Measurements from ENCODE around the gene RBBP8NL.

The RBBP8NL gene

DNA sequence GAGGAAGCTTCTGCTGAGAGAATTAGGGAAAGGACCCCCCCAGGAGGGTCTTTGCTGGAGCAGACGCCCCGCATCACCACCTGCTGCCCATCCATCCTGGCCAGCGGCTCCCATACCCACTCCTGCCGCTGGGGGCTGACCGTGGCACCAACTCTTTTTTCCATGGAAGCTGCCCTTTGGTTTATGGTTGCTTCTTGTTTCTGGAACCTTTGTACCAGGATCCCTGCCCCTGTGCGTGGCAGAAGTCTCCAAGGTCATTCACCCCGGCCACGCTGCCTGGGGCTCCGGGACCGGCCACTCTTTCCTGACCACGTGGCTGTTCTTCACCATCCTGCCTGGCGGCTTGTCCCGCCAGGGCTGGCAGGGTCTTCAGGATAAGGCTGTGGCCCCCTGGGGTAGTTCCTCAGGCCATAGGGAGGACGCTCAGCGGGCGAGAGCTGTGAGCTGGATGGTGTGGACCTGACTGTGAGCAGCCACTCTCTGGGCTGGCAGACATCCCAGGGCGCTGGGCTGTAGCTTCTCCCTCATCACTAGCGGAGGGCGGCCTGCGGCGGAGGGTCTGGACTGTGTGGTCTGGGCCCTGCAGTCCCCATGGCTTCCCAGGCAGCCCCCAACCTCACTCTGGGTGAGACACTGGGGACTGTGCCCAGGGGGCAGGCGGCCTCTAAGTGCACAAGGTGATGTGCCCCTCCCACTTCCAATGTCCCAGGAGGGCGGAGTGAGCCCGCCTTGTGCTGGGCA lies 22.8 kb upstream of the RBBP8NL start:
- no peak for DNase-seq (ENCODE audit: low read depth)
- TF ChIP-seq, protein P1, sequence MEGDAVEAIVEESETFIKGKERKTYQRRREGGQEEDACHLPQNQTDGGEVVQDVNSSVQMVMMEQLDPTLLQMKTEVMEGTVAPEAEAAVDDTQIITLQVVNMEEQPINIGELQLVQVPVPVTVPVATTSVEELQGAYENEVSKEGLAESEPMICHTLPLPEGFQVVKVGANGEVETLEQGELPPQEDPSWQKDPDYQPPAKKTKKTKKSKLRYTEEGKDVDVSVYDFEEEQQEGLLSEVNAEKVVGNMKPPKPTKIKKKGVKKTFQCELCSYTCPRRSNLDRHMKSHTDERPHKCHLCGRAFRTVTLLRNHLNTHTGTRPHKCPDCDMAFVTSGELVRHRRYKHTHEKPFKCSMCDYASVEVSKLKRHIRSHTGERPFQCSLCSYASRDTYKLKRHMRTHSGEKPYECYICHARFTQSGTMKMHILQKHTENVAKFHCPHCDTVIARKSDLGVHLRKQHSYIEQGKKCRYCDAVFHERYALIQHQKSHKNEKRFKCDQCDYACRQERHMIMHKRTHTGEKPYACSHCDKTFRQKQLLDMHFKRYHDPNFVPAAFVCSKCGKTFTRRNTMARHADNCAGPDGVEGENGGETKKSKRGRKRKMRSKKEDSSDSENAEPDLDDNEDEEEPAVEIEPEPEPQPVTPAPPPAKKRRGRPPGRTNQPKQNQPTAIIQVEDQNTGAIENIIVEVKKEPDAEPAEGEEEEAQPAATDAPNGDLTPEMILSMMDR (IDR thresholded peaks at IDR 0.05; ENCODE audit: low read length, missing control alignments) = no peak

DNA sequence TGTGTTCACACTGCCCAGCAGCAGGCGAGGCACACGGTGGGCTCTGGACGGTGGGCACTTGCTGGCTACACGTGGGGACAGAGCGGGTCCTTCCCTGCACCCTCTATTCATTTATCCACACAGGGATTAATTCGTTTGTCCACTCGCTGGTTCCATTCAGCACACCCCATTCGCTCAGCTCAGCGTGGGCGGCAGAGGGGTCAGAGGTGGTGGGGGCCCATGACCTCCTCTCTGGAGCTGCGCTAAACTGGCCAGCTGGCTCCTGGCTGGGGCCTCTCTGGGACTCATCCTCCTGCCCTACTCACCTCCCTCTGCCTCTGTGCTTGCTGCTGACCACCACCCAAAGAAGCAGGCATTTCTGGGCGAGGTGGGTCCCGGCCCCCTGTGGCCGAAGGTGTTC lies 21.4 kb upstream of the RBBP8NL start:
- TF ChIP-seq, protein P1 (IDR thresholded peaks at IDR 0.05; ENCODE audit: low read length, missing control alignments) = no peak
- H3K4me3 ChIP-seq (replicated peaks; ENCODE audit: low read depth, low read length) = no peak overlapping the region
- DNase-seq (ENCODE audit: low read depth) = no peak

More for the DNA sequence above, 22.8 kb upstream of the RBBP8NL start:
- no peak overlapping the region for H3K4me3 ChIP-seq (replicated peaks; ENCODE audit: low read depth, low read length)

DNA sequence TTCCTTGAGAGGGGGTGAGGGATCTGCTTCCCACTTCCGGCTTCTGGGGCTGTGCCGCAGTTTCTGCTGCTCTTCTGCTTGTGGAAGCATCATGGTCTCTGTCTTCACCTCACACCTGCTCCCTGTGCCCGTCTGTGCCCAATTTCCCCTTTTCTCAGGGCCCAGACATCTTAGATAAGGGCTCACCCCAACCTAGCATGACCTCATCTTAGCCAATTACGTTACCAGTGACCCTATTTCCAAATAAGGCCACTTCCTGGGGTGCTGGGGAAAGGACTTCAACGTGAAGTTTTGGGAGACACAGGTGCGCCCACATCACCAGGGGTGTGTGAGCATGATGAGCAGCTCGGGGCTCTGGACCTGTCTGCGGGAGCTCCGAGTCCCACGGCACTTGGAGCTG lies 20.7 kb upstream of the RBBP8NL start:
- DNase-seq (ENCODE audit: low read depth) = no peak
- TF ChIP-seq, protein P1 (IDR thresholded peaks at IDR 0.05; ENCODE audit: low read length, missing control alignments) = no peak
- H3K4me3 ChIP-seq (replicated peaks; ENCODE audit: low read depth, low read length) = no peak overlapping the region

DNA sequence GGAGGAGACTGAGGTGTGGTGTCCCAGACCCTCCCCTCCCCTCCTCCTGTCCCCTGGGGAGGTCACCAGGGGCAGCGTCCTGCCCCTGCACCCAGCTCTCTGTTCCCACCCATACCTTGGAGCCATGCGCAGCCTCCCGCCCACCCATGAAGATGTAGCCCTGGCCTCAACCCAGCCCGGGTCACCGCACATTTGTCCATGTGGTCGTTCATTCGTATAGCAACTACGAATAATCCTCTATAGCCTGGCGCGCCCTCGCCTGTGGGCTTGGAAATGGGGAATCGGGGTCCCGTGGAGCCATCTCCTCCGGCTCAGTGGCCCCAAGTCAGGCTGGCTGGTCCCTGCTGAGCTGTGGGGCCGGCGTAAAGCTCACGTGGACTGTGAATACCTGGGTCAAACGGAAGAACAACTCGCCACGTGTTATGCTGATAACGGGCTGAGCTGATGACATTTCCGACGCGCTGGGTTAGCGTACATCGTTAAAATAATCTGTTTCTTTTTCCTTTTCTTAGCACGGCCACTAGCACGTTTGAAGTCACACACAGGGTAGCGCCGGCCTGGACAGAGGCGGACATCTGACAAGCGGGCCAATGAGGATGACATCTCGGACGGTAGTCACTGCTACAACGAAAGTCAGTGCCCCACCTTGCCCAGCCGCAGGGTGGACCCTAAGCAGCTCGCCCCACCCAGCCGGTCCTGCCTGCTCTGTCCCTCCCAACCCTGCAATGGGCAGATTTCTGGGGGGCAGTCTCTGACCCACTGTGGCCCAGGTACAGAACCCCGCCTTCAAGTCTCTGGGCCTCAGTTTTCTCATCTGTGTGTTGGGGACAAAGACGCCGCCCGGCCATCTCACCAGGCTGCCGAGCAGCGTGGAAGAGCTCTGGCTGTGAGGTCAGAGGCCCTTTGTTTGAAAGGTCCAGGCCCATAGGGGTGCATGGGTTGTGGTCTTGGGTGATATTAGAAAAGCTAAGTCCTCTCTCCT lies 19.8 kb upstream of the RBBP8NL start:
- DNase-seq (ENCODE audit: low read depth) = no peak
- TF ChIP-seq, protein P1 (IDR thresholded peaks at IDR 0.05; ENCODE audit: low read length, missing control alignments) = no peak
- no peak overlapping the region for H3K4me3 ChIP-seq (replicated peaks; ENCODE audit: low read depth, low read length)

DNA sequence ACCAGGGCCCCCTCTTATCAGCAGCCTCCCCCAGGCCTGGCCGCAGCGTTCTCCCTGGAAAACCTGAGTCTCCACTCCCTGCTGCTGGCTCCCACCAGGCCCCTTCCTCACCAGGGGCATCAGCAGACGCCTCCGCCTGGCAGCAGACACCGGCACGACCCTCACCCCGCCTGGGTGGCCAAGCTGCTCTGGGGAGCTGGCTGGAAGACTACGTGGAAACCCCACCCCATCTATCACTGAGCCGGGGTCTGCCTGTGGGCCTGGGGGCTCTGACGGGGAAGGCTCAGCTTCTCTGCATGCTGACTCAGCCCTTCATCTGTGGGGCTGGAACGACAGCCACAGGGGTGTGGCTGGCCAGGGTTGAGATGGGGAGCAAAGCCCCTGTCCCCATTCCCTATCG lies 19.1 kb upstream of the RBBP8NL start:
- DNase-seq (ENCODE audit: low read depth) = no peak
- H3K4me3 ChIP-seq (replicated peaks; ENCODE audit: low read depth, low read length) = no peak overlapping the region
- TF ChIP-seq, protein P1 (IDR thresholded peaks at IDR 0.05; ENCODE audit: low read length, missing control alignments) = no peak

DNA sequence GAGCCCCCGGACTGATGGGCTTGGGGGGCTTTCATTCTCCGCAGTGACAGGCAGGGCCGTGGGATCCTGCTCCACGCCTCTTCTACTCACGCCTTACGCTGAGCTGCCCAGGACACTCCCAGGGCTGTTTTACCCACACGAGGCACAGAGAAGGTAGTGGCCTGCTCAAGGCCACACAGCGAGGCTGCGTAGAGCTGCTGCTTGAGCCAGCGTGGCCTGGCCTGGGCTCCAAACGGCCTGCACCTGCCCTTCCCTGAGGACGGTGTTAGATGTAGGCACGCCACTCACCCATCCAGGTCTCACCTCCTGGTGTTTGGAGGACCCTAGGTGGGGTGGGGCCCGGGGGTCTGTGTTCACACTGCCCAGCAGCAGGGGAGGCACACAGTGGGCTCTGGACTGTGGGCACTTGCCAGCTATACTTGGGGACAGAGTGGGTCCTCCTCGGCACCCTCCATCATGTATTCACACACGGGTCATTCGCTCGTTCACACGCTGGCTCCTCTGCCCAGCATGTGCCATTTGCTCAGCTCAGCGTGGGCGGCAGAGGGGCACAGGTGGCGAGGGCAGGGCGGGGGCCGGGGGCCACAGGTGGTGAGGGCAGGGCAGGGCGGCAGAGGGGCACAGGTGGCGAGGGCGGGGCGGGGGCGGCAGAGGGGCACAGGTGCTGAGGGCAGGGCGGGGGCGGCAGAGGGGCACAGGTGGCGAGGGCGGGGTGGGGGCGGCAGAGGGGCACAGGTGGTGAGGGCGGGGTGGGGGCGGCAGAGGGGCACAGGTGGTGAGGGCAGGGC lies 18.4 kb upstream of the RBBP8NL start:
- TF ChIP-seq, protein P1 (IDR thresholded peaks at IDR 0.05; ENCODE audit: low read length, missing control alignments) = no peak
- no peak overlapping the region for H3K4me3 ChIP-seq (replicated peaks; ENCODE audit: low read depth, low read length)
- DNase-seq (ENCODE audit: low read depth) = no peak
